Measurements from ENCODE around the gene CSMD2.

GRCh38 chr1:34137411-34137810 lies 27.6 kb downstream of the CSMD2 start:
- TF ChIP-seq CTCF (IDR thresholded peaks at IDR 0.05) (no peak), EZH2 (IDR thresholded peaks at IDR 0.05) (no peak), EZH2phosphoT487 (IDR thresholded peaks at IDR 0.05) (no peak)

Measured in neural progenitor cell (in vitro differentiated cells).